HK-2 (cell line): ENCODE data around the gene OR10V1.

Source experiments
- DNase-seq: peaks from one replicate; pipeline ENCODE4 v3.0.0-alpha.2; 2018; ENCODE audit not compliant: unreplicated experiment

The OR10V1 gene

GRCh38 chr11:59713745-59714144 is at the start of gene OR10V1:
OR10V1 (minus strand) TSS chr11:59713845; CDS start chr11:59713845, 0 bp downstream.
- DNase-seq, result no peak

GRCh38 chr11:59761993-59762392 is 48.3 kb upstream of the OR10V1 start:
- DNase-seq, result no peak

GRCh38 chr11:59760771-59761170 is 47.1 kb upstream of the OR10V1 start:
- DNase-seq, result no peak

GRCh38 chr11:59759900-59760299 is 46.3 kb upstream of the OR10V1 start:
- no peak for DNase-seq

GRCh38 chr11:59758401-59759037 is 44.9 kb upstream of the OR10V1 start:
- DNase-seq, result no peak

- peak; percentile 15 for DNase-seq
Observed at GRCh38 chr11:59756845-59757244, 43.2 kb upstream of the OR10V1 start.

- no peak for DNase-seq
Observed at GRCh38 chr11:59756558-59756840, 42.9 kb upstream of the OR10V1 start.

GRCh38 chr11:59755701-59756557 is 42.3 kb upstream of the OR10V1 start:
- peak; percentile 70 for DNase-seq

GRCh38 chr11:59754859-59755700 is 41.4 kb upstream of the OR10V1 start, which contains the start of gene STX3:
STX3 (plus strand) TSS chr11:59755376; CDS start chr11:59755606, 230 bp downstream.
- peak; percentile 64 for DNase-seq

- DNase-seq, result peak; percentile 15
Observed at GRCh38 chr11:59754494-59754858, 40.8 kb upstream of the OR10V1 start.

- DNase-seq, result peak; percentile 72
Observed at GRCh38 chr11:59753650-59754493, 40.2 kb upstream of the OR10V1 start.

GRCh38 chr11:59746111-59746510 is 32.5 kb upstream of the OR10V1 start:
- DNase-seq, result no peak

- no peak for DNase-seq
Observed at GRCh38 chr11:59730896-59731565, 17.4 kb upstream of the OR10V1 start.

GRCh38 chr11:59729834-59730233 is 16.2 kb upstream of the OR10V1 start:
- no peak for DNase-seq

GRCh38 chr11:59728913-59729312 is 15.3 kb upstream of the OR10V1 start:
- DNase-seq, result no peak

- DNase-seq, result no peak
Observed at GRCh38 chr11:59728154-59728553, 14.5 kb upstream of the OR10V1 start.

GRCh38 chr11:59727426-59727825 is 13.8 kb upstream of the OR10V1 start:
- DNase-seq, result no peak

GRCh38 chr11:59724066-59724465 is 10.4 kb upstream of the OR10V1 start:
- no peak for DNase-seq

- DNase-seq, result no peak
Observed at GRCh38 chr11:59719556-59719955, 5.9 kb upstream of the OR10V1 start.

GRCh38 chr11:59716051-59716450 is 2.4 kb upstream of the OR10V1 start:
- DNase-seq, result no peak
